ENCODE measurements around the gene KPNA2.

DNA sequence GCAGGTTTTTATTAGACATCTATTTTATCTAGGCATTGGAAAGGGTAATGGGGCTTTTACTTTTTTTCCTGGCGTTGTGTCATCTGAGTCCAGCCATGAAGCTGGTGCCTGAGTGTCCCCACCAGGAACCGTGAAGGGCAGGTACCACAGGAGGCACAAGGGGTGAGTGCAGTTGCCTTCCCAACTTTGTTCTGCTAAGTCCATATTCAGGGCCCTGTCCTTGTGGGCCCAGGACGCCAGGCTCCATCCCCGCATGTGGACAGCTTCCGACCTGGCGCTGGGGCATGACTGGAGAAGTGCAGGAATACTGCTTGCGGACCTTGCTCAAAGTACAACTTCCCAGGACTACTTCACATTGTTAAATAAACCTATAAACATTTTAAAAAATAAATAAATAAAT, 60.6 kb downstream of the KPNA2 start:
- TF ChIP-seq CTCF (IDR thresholded peaks at IDR 0.05; ENCODE audit: borderline replicate concordance, extremely low read depth, low read length, poor library complexity, severe bottlenecking) (no peak), EZH2 (IDR thresholded peaks at IDR 0.05; ENCODE audit: borderline replicate concordance, low read depth, low read length, severe bottlenecking) (no peak)
